Cerebellar cortex (tissue), 1 donor: ENCODE data around the gene CIROP.

ENCODE experiments used
- DNase-seq: peaks from one replicate; pipeline ENCODE4 v3.0.0-alpha.2; 2015; ENCODE audit warnings: low spot score

Gene CIROP

GRCh38 chr14:23051141-23052057 lies 53.4 kb downstream of the CIROP start:
- no peak for DNase-seq
